MM.1S (cell line): Measurements from ENCODE around the gene HOXD1.

Experiments
- DNase-seq: peaks from one replicate; pipeline ENCODE4 v3.0.0-alpha.2; 2015
- H2AFZ ChIP-seq: fragments of 300-600 bp; sonication (generic); 2 replicates; pipeline ENCODE4 v1.6.0; 2016; ENCODE audit warnings: antibody characterized with exemption, low read length
- H3F3A ChIP-seq: fragments of 300-600 bp; sonication (generic); 2 replicates; pipeline ENCODE4 v1.6.1; 2016; ENCODE audit warnings: mild to moderate bottlenecking, antibody characterized with exemption, low read length, moderate library complexity, mixed read lengths; ENCODE audit not compliant: insufficient read depth
- H3K27ac ChIP-seq: fragments of 300-600 bp; sonication (generic); 2 replicates; pipeline ENCODE4 v1.5.1; 2016; ENCODE audit warnings: mild to moderate bottlenecking, low read length
- H3K27me3 ChIP-seq: fragments of 300-600 bp; sonication (generic); replicated peaks from 2 replicates; pipeline ENCODE4 v1.6.0; 2016; ENCODE audit warnings: low read length; ENCODE audit not compliant: insufficient read depth
- H3K36me3 ChIP-seq: fragments of 300-600 bp; sonication (generic); replicated peaks from 2 replicates; pipeline ENCODE4 v1.6.1; 2016; ENCODE audit warnings: mild to moderate bottlenecking, low read length, mixed read lengths; ENCODE audit not compliant: insufficient read depth
- H3K4me1 ChIP-seq: fragments of 300-600 bp; sonication (generic); 2 replicates; pipeline ENCODE4 v1.6.1; 2016; ENCODE audit warnings: low read length, mixed read lengths
- H3K4me2 ChIP-seq: fragments of 300-600 bp; sonication (generic); 2 replicates; pipeline ENCODE4 v1.6.0; 2016; ENCODE audit warnings: low read depth, low read length
- H3K4me3 ChIP-seq: fragments of 300-600 bp; sonication (generic); 2 replicates; pipeline ENCODE4 v1.5.1; 2016; ENCODE audit warnings: low read length, mixed read lengths
- H3K79me2 ChIP-seq: fragments of 300-600 bp; sonication (generic); 2 replicates; pipeline ENCODE4 v1.6.1; 2016; ENCODE audit warnings: mixed run types, low read length, mixed read lengths
- H3K9ac ChIP-seq: fragments of 300-600 bp; sonication (generic); 2 replicates; pipeline ENCODE4 v1.6.1; 2016; ENCODE audit warnings: low read length, mixed read lengths
- H3K9me2 ChIP-seq: fragments of 300-600 bp; sonication (generic); replicated peaks from 2 replicates; pipeline ENCODE4 v1.6.1; 2016; ENCODE audit warnings: mild to moderate bottlenecking, low read length, mixed read lengths; ENCODE audit not compliant: insufficient read depth
- H3K9me3 ChIP-seq: fragments of 300-600 bp; sonication (generic); replicated peaks from 2 replicates; pipeline ENCODE4 v1.6.1; 2016; ENCODE audit warnings: mild to moderate bottlenecking, low read length, mixed read lengths; ENCODE audit not compliant: insufficient read depth
- H4K20me1 ChIP-seq: fragments of 300-600 bp; sonication (generic); 2 replicates; pipeline ENCODE4 v1.6.1; 2016; ENCODE audit warnings: mild to moderate bottlenecking, low read length, moderate library complexity, mixed read lengths; ENCODE audit not compliant: insufficient read depth
- EZH2 ChIP-seq: fragments of 300-600 bp; sonication (generic); optimal IDR thresholded peaks from 2 replicates; pipeline ENCODE3; 2017; ENCODE audit warnings: low read depth, mild to moderate bottlenecking, antibody characterized with exemption, low read length, mixed read lengths
- EZH2phosphoT487 ChIP-seq: fragments of 300-600 bp; sonication (generic); IDR thresholded peaks from 2 replicates; pipeline ENCODE4 v1.6.1; 2018; ENCODE audit warnings: antibody characterized with exemption, low read length
- TF ChIP-seq, protein P1 (sequence below): fragments of 300-600 bp; sonication (generic); IDR thresholded peaks from 2 replicates; pipeline ENCODE4 v1.5.1; 2016; ENCODE audit warnings: antibody characterized with exemption, low read length, mixed read lengths

Gene HOXD1

GRCh38 chr2:176156301-176156806 lies 32.1 kb upstream of the HOXD1 start:
- no peak overlapping the region for H3K9ac ChIP-seq
- no peak for TF ChIP-seq EZH2phosphoT487
- TF ChIP-seq, protein P1, sequence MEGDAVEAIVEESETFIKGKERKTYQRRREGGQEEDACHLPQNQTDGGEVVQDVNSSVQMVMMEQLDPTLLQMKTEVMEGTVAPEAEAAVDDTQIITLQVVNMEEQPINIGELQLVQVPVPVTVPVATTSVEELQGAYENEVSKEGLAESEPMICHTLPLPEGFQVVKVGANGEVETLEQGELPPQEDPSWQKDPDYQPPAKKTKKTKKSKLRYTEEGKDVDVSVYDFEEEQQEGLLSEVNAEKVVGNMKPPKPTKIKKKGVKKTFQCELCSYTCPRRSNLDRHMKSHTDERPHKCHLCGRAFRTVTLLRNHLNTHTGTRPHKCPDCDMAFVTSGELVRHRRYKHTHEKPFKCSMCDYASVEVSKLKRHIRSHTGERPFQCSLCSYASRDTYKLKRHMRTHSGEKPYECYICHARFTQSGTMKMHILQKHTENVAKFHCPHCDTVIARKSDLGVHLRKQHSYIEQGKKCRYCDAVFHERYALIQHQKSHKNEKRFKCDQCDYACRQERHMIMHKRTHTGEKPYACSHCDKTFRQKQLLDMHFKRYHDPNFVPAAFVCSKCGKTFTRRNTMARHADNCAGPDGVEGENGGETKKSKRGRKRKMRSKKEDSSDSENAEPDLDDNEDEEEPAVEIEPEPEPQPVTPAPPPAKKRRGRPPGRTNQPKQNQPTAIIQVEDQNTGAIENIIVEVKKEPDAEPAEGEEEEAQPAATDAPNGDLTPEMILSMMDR, result no peak
- TF ChIP-seq EZH2, result no peak
- DNase-seq, result no peak
- no peaks in the 10 kb centered on the region for H3K27me3 ChIP-seq
- no peak overlapping the region for H3K4me3 ChIP-seq
- no peaks in the 10 kb centered on the region for H3F3A ChIP-seq
- H3K36me3 ChIP-seq, result no peaks in the 10 kb centered on the region
- H3K27ac ChIP-seq, result no peak overlapping the region
- no peak overlapping the region for H3K4me2 ChIP-seq
- H3K79me2 ChIP-seq, result no peaks in the 10 kb centered on the region
- H3K9me3 ChIP-seq, result no peaks in the 10 kb centered on the region
- no peaks in the 10 kb centered on the region for H3K9me2 ChIP-seq
- H2AFZ ChIP-seq, result no peak overlapping the region
- no peaks in the 10 kb centered on the region for H4K20me1 ChIP-seq
- no peaks in the 10 kb centered on the region for H3K4me1 ChIP-seq

GRCh38 chr2:176156807-176157498 lies 31.5 kb upstream of the HOXD1 start, which contains the start of gene HOXD3:
Gene HOXD3 (plus strand): TSS chr2:176157307. CDS start chr2:176169115, 11,808 bp downstream.
- Histone ChIP-seq H3K79me2 (no peaks in the 10 kb centered on the region), H3K27ac (no peak within 1 kb of the TSS), H3K9ac (no peak within 1 kb of the TSS), H3K9me2 (no peaks in the 10 kb centered on the region), H3K36me3 (no peaks in the 10 kb centered on the region), H4K20me1 (no peaks in the 10 kb centered on the region), H3K4me3 (no peak within 1 kb of the TSS), H3K4me2 (no peak within 1 kb of the TSS), H2AFZ (no peak within 1 kb of the TSS), H3K27me3 (peaks cover 5% of the 10 kb centered on the region; the same call in 1 of the 2 replicates), H3F3A (no peaks in the 10 kb centered on the region), H3K4me1 (no peaks in the 10 kb centered on the region), H3K9me3 (no peaks in the 10 kb centered on the region)
- no peak for TF ChIP-seq EZH2phosphoT487
- no peak for TF ChIP-seq EZH2
- TF ChIP-seq, protein P1, result no peak
- DNase-seq, result no peak

- no peaks in the 10 kb centered on the region for H3F3A ChIP-seq
Measured at GRCh38 chr2:176157499-176158185, 30.8 kb upstream of the HOXD1 start.

More at GRCh38 chr2:176157499-176158185, 30.8 kb upstream of the HOXD1 start:
- DNase-seq, result no peak
- no peak overlapping the region for H3K9ac ChIP-seq
- H3K27me3 ChIP-seq, result peaks cover 5% of the 10 kb centered on the region; the same call in 1 of the 2 replicates
- no peak overlapping the region for H3K27ac ChIP-seq
- no peak overlapping the region for H2AFZ ChIP-seq
- H3K9me3 ChIP-seq, result no peaks in the 10 kb centered on the region
- no peaks in the 10 kb centered on the region for H3K9me2 ChIP-seq
- H3K4me2 ChIP-seq, result no peak overlapping the region
- H3K4me1 ChIP-seq, result no peaks in the 10 kb centered on the region
- no peaks in the 10 kb centered on the region for H4K20me1 ChIP-seq
- H3K79me2 ChIP-seq, result no peaks in the 10 kb centered on the region
- H3K4me3 ChIP-seq, result no peak overlapping the region
- TF ChIP-seq, protein P1, result no peak
- TF ChIP-seq EZH2, result no peak
- TF ChIP-seq EZH2phosphoT487, result no peak
- H3K36me3 ChIP-seq, result no peaks in the 10 kb centered on the region
